Upper lobe of right lung (tissue), 1 donor: ENCODE results near the gene F10. TPM values are rescaled to one million over a fixed set of nuclear protein-coding genes. Genes with fewer than 3 reads are reported as not detected.
"Not testable (repeated sequence)": the region's sequence is repeated elsewhere in the genome, so short reads cannot be mapped to it uniquely, and the experiment has no call there.

Experiments used
- ATAC-seq: fragments of 200-7000 bp; cut with Tn5 transposase; one replicate; pipeline ENCODE4 v1.9.1; 2020; ENCODE audit warnings: mild to moderate bottlenecking, moderate library complexity
- DNase-seq: peaks from one replicate; pipeline ENCODE4 v3.0.0-alpha.2; 2020
- H3K27ac ChIP-seq: fragments of 200-600 bp; one replicate; pipeline ENCODE4 v1.8.0; 2022
- H3K27me3 ChIP-seq: fragments of 200-600 bp; one replicate; pipeline ENCODE4 v1.8.0; 2022; ENCODE audit warnings: mild to moderate bottlenecking
- H3K36me3 ChIP-seq: fragments of 200-600 bp; one replicate; pipeline ENCODE4 v1.8.0; 2022
- H3K4me1 ChIP-seq: fragments of 200-600 bp; one replicate; pipeline ENCODE4 v1.8.0; 2022
- H3K4me3 ChIP-seq: fragments of 200-600 bp; one replicate; pipeline ENCODE4 v1.8.0; 2022; ENCODE audit warnings: mild to moderate bottlenecking
- H3K9me3 ChIP-seq: fragments of 200-600 bp; one replicate; pipeline ENCODE4 v1.8.0; 2022
- CTCF ChIP-seq: fragments of 200-600 bp; IDR thresholded peaks from one replicate; pipeline ENCODE4 v1.8.0; 2022; ENCODE audit warnings: antibody characterized with exemption
- intact Hi-C: fragments of 100-400 bp; cut with DNase I; formaldehyde crosslinking; loops from one replicate; pipeline ENCODE4 v1.11.0; 2022
- total RNA-seq: library from RNA; stranded (reverse); fragmentation: NEBNext Ultra II Directional; extraction: Animal tissue kit (Norgen Biotek cat#: 25700); gene quantifications from one replicate; pipeline ENCODE4 v1.2.1, GENCODE V29; 2021
- donor health status: DM: no; HTN: yes; CAD: no; lungs with severe emphysema.

The F10 gene
- total RNA-seq, 1 donor from 2014 or later, result 7.9 TPM

DNA sequence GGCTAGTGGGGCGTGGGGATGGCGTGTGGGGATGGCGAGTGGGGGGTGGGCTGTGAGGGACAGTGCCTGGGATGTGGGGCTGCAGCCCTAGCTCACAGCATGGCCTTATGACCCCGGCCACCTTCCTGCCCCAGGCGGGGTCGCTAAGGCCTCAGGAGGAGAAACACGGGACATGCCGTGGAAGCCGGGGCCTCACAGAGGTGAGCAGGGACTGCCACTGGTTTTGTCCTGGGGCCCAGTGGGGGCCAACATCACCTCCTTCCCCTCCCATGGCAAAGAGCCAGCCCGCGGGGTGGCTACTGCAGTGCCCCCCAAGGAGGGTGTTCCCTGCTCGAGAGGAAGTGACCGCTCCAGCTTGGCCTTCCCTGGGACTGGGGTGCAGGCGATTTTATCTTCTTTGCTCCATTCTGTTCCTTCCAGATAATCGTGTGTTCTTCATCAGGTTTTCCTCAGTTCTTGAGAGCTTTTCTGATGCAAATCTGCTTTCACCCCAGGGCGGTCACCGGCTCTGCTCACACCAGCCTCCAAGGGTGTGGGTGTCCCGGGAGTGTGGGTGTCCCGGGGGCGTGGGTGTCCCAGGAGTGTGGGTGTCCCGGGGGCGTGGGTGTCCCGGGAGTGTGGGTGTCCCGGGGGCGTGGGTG, 15.8 kb upstream of the F10 start:
- DNase-seq, result no peak
- Histone ChIP-seq H3K9me3 (no peaks in the 10 kb centered on the region), H3K4me3 (no peak overlapping the region), H3K27ac (no peak overlapping the region), H3K27me3 (peaks cover 21% of the 10 kb centered on the region), H3K36me3 (no peaks in the 10 kb centered on the region), H3K4me1 (peaks cover 17% of the 10 kb centered on the region)
- no peak for ATAC-seq
- intact Hi-C loops, result no loop called here
- no peak for TF ChIP-seq CTCF

DNA sequence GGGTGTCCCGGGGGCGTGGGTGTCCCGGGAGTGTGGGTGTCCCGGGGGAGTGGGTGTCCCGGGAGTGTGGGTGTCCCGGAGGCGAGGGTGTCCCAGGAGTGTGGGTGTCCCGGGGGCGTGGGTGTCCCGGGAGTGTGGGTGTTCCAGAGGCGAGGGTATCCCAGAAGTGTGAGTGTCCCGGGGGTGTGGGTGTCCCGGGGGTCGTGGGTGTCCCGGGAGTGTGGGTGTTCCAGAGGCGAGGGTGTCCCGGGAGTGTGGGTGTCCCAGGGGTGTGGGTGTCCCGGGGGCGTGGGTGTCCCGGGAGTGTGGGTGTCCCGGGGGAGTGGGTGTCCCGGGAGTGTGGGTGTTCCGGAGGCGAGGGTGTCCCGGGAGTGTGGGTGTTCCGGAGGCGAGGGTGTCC, 14.1 kb upstream of the F10 start:
- Histone ChIP-seq H3K4me1 (peaks cover 17% of the 10 kb centered on the region), H3K27me3 (peaks cover 21% of the 10 kb centered on the region)
- ATAC-seq, DNase-seq, H3K9me3 ChIP-seq, intact Hi-C loops, H3K27ac ChIP-seq, H3K36me3 ChIP-seq, H3K4me3 ChIP-seq: not testable (repeated sequence)

GRCh38 chr13:113109151-113110047, 13.2 kb upstream of the F10 start:
- ATAC-seq (peak; percentile 5), DNase-seq (peak; percentile 56)
- intact Hi-C loops, result no loop called here
- Histone ChIP-seq H3K9me3 (no peaks in the 10 kb centered on the region), H3K27me3 (peaks cover 21% of the 10 kb centered on the region), H3K4me3 (no peak overlapping the region), H3K4me1 (peaks cover 17% of the 10 kb centered on the region), H3K27ac (no peak overlapping the region), H3K36me3 (no peaks in the 10 kb centered on the region)
- TF ChIP-seq CTCF, result no peak

GRCh38 chr13:113110048-113110851, 12.3 kb upstream of the F10 start:
- H3K4me3 ChIP-seq, result peak overlapping the region; percentile 49
- peaks cover 21% of the 10 kb centered on the region for H3K27me3 ChIP-seq
- H3K9me3 ChIP-seq, result no peaks in the 10 kb centered on the region
- intact Hi-C loops, result no loop called here
- no peak overlapping the region for H3K27ac ChIP-seq
- ATAC-seq (peak; percentile 55), DNase-seq (peak; percentile 69)
- H3K4me1 ChIP-seq, result peaks cover 17% of the 10 kb centered on the region
- H3K36me3 ChIP-seq, result no peaks in the 10 kb centered on the region
- no peak for TF ChIP-seq CTCF

GRCh38 chr13:113110852-113111315, 11.7 kb upstream of the F10 start:
- no peak for TF ChIP-seq CTCF
- H3K9me3 ChIP-seq, result no peaks in the 10 kb centered on the region
- ATAC-seq (no peak), DNase-seq (no peak)
- peaks cover 21% of the 10 kb centered on the region for H3K27me3 ChIP-seq
- no peaks in the 10 kb centered on the region for H3K36me3 ChIP-seq
- intact Hi-C loops, result no loop called here
- H3K4me1 ChIP-seq, result peaks cover 17% of the 10 kb centered on the region
- H3K27ac ChIP-seq, result no peak overlapping the region
- H3K4me3 ChIP-seq, result peak overlapping the region; percentile 49

DNA sequence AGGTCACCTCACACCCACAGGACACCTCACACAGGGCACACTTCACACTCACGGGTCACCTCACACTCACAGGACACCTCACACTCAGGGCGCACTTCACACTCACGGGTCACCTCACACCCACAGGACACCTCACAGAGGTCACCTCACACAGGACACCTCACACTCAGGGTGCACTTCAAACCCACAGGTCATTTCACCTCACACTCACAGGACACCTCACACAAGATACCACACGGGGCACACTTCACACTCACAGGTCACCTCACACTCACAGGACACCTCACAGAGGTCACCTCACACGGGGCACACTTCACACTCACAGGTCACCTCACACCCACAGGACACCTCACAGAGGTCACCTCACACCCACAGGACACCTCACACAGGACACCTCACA, 10.8 kb upstream of the F10 start:
- intact Hi-C loops, H3K4me3 ChIP-seq, H3K36me3 ChIP-seq, ATAC-seq, DNase-seq, H3K9me3 ChIP-seq, H3K27ac ChIP-seq: not testable (repeated sequence)
- Histone ChIP-seq H3K27me3 (peaks cover 21% of the 10 kb centered on the region), H3K4me1 (peaks cover 17% of the 10 kb centered on the region)

DNA sequence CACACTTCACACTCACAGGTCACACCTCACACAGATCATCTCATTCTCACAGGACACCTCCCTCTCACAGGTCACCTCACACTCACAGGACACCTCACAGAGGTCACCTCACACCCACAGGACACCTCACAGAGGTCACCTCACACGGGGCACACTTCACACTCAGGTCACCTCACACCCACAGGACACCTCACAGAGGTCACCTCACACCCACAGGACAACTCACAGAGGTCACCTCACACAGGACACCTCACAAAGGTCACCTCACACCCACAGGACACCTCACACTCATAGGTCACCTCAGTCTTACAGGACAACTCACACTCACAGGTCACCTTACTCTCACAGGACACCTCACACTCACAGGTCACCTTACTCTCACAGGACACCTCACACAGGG, 10.1 kb upstream of the F10 start:
- DNase-seq, ATAC-seq, H3K4me3 ChIP-seq, H3K36me3 ChIP-seq, H3K9me3 ChIP-seq, intact Hi-C loops, H3K27ac ChIP-seq: not testable (repeated sequence)
- Histone ChIP-seq H3K27me3 (peaks cover 21% of the 10 kb centered on the region), H3K4me1 (peaks cover 17% of the 10 kb centered on the region)
